ENCODE results near the gene KIF5A.

DNA sequence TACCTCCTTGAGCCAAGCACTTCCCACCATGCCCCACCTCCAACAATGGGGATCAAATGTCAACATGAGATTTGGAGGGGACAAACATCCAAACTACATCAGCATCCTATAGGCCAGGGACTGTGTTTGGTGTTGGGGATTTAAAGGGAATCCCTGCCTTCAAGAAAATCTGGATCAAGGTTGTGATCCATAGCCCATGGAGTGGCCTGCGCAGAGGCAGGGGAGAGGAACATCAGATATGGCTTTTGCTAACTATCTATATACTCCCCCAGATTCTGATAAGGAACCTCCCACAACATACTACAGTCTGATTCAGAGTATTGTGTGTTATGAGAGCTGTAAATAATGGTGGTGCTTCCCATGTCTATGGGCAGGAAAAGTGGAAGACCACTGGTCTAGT lies 5.1 kb downstream of the KIF5A start:
- no peak for TF ChIP-seq SPI1 (IDR thresholded peaks at IDR 0.05; ENCODE audit: low read depth, low read length)
- TF ChIP-seq POLR2AphosphoS5 (IDR thresholded peaks at IDR 0.05; ENCODE audit: low read depth, low read length), result no peak
